HL-60/S4 (cell line): ENCODE results near the gene IDH3A.

ENCODE experiments used
- in situ Hi-C: fragments of 300-500 bp; cut with MboI; formaldehyde crosslinking; loops from 2 replicates; pipeline ENCODE4 v1.14.3; 2022; ENCODE audit warnings: low sequenced_read_pairs

Gene IDH3A

DNA sequence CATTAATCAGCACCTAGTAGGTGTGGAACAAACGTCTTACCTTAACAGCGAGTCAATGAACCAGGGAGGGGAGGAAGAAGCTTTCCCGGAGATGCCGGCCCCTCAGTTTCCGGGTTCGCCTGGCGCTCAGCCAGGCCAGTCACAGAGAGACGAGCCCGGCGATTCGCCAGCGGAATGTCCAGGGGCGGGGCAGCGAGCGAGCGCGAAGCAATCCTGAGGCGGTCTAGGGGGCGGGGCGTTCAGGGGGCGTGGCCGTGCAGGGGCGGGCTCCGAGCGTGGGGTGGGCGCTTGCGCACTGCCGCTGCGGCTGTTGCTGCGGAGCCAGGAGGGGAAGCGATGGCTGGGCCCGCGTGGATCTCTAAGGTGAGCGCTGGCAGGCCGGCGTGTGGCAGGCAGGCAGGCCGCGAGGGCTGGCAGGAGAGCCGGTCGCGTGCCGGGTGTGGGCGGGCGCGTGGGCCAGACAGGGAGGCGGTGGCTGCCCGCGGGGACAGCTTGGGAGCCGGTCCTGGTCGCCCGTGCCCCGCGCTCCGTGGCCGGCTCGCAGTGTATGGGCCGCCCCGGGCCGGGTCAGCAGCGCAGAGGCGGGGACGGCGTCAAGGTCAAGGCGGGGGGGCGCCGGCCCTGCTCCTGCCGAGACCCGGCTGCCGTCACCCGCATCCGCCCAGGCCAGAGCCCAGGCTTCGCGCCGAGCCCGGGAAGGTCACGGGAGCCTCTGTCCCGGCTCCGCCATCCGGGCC, at the start of gene IDH3A:
Gene IDH3A, plus strand, starts transcription at position 295 of the 737 bp plus-strand sequence. Its CDS starts 42 bp downstream, at position 337.
- in situ Hi-C loops = no loop called here

GRCh38 chr15:78100886-78101285, 48.3 kb upstream of the IDH3A start:
- in situ Hi-C loops = no loop called here

- in situ Hi-C loops = no loop called here
Observed at GRCh38 chr15:78101423-78102105, 47.6 kb upstream of the IDH3A start.

DNA sequence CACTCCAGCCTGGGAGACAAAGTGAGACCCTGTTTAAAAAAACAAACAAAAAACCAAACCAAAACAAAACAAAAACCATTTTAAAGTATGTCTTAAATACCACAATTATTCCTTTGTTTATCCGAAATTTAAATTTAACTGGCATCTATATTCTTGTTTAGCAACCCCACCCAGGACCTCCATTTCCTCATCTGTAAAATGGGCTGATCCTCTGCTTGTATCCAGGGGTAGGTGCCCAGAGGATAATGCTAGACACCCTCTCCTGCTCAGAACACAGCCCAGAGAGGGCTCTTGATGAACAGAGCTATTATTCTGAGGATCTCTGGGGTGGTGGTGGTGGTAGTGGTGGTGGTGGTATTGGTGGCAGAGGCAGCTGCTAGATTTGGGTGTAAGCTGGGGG, 47.0 kb upstream of the IDH3A start:
- in situ Hi-C loops = no loop called here

- in situ Hi-C loops = no loop called here
Observed at GRCh38 chr15:78102741-78103140, 46.4 kb upstream of the IDH3A start.

GRCh38 chr15:78103406-78104118, 45.6 kb upstream of the IDH3A start:
- in situ Hi-C loops = no loop called here

GRCh38 chr15:78104119-78104479, 45.1 kb upstream of the IDH3A start:
- in situ Hi-C loops = no loop called here

GRCh38 chr15:78104566-78105475, 44.3 kb upstream of the IDH3A start:
- in situ Hi-C loops = loop anchor here (5.0 kb wide), 1 partner anchor 98 kb away; no protein-coding TSS in a partner anchor

GRCh38 chr15:78105476-78106241, 43.5 kb upstream of the IDH3A start:
- in situ Hi-C loops = loop anchor here (5.0 kb wide), 1 partner anchor 98 kb away; no protein-coding TSS in a partner anchor

DNA sequence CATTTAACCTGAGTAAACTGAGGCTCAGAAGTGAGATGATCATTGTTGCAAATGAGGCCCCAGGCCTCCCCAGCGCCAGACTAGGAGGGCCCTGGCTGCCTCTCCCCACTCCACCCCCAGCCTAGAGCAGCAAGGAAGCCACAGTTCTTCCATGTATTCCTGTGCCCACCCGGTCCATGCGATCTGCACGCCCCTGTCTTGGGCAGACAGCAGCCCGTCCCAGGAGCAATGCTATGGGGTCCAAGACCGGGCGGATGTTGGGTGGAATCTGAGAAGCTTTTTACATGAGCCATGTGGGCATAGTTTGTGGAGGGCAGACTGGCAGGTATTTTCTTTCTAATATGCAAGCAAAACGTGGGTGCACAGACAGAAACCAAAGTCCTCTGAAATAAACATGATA, 41.7 kb upstream of the IDH3A start:
- in situ Hi-C loops = loop anchor here (5.0 kb wide), 1 partner anchor 100 kb away; no protein-coding TSS in a partner anchor

DNA sequence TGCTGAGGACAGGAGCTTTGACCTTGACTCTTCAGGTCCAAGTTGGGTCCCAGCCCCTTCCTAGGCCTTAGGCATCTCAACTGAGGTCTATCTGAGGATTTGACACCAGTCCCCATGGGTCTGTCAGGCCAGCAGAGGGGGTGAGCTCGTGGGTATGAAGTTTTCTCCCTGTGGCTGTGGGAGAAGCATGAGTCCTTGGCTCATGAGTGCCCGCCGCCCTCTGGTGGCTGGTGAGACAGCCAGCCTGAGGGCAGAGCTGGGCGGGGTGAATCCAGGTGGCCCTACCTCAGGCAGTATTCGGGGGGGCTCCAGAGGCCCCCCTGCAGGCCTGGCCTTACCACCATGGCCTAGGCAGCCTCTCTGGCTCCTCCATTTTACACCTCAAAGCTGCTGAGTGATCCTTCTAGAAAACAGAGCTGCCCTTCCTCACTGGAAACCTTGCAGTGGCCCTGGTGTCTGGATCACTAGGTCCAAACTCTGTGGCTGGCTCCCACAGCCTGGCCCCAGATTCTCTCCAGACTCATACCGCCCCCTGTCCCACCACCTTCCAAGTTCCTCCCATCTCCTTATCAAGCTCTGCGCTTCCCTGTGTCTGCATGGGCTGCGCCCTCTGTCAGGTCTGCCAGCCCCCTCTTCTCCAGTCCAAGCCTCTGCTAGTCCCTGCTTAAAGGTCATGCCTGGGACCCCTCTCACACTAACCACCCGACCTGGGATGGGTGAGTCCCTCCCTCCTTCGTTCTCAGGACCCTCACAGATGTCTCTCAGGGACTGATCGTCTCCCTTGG, 40.7 kb upstream of the IDH3A start:
- in situ Hi-C loops = loop anchor here (5.0 kb wide), 1 partner anchor 101 kb away; no protein-coding TSS in a partner anchor

DNA sequence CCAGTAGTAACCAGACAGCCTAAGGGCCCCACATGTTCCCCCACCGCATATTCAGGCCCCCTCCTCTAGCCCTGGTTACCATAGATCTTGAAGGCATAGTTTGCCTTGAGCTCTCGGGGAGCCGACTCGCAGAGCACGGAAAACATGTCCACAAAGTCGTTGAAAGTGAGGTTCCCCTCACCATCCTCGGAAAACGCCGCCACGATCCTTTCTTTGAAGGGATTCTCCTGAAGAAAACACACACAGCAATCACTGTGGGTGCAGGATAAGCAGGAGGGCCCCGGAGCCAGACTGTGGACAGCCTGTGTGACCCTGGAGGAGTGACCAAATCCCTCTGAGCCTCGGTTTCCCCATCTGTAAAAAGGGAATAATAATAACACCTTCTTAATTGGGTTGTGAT, 40.0 kb upstream of the IDH3A start:
- in situ Hi-C loops = loop anchor here (5.0 kb wide), 1 partner anchor 102 kb away; no protein-coding TSS in a partner anchor

GRCh38 chr15:78110096-78110495, 39.1 kb upstream of the IDH3A start:
- in situ Hi-C loops = loop anchor here (5.0 to 10.0 kb wide), 2 partner anchors 125 to 153 kb away; partner anchors contain the start of gene ACSBG1

DNA sequence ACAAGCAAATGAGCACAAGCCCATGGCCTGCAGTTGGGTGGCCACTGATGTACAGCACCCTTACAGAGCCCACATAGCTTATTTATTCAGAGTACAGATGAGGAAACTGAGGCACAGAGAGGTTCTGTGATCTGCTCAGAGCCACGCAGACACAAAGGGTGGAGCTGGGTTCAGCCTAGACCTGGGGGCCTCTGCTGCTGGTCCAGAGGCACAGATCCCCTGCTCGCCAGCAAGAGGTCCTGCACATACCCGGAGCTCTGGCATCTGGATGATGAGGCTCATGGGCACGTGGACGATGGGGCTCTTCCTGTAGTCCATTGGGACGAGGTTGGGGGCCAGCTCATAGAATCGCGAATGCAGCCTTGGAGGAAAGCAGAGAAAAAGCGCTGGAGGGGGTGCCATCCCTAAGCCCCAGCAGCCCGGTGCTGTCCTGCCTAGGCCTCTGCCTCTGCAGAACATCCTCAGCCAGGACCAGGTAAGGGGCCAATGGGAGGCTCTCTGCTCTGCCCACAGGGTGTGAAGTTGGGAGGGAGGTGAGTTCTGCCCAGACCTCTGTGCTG, 38.2 kb upstream of the IDH3A start:
- in situ Hi-C loops = loop anchor here (5.0 to 10.0 kb wide), 2 partner anchors 124 to 154 kb away; partner anchors contain the start of gene ACSBG1

- in situ Hi-C loops = loop anchor here (5.0 to 10.0 kb wide), 2 partner anchors 123 to 154 kb away; partner anchors contain the start of gene ACSBG1
Observed at GRCh38 chr15:78111788-78112187, 37.4 kb upstream of the IDH3A start.

DNA sequence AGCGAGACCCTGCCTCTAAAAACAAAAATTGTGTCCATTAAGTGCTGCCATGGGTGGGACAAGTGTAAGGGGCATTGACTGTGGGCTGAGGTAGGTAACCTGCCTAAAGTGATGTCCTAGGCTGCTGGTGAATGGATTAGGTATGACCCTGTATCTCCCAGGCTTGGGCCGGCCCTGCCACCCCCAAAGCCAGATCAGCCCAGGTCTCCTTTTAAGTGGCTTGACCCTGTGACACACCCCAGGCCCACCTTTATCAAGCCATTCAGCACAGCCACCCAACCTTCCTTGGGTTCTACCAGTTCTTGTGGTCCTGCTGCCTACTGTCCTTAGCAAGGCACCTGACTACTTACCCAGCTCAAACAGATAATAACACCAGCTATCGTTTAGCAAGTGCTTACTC, 36.6 kb upstream of the IDH3A start:
- in situ Hi-C loops = loop anchor here (5.0 to 10.0 kb wide), 2 partner anchors 122 to 155 kb away; partner anchors contain the start of gene ACSBG1

DNA sequence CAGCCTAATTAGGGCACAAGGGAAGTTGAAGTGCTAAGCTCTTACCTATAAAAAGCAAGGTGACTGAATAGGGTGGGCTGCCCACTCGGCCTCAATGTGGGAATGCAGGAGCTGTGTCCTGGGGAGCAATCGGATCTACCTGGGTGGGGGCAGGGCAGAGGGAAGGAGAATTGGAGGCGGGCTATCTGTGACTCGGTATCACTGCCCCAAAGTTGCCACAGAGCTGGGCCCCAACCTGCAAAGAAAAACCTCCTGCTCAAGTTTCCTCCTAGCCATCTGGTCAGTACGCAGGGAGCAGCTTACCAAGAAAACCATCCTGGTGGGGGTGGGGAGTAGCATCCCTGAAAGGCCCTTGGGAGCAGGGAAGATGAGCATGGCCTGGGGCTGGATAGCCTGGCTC, 28.6 kb upstream of the IDH3A start:
- in situ Hi-C loops = no loop called here

GRCh38 chr15:78125267-78125666, 23.9 kb upstream of the IDH3A start:
- in situ Hi-C loops = no loop called here
